Measurements from ENCODE around the gene ZBP1.

The ZBP1 gene

DNA sequence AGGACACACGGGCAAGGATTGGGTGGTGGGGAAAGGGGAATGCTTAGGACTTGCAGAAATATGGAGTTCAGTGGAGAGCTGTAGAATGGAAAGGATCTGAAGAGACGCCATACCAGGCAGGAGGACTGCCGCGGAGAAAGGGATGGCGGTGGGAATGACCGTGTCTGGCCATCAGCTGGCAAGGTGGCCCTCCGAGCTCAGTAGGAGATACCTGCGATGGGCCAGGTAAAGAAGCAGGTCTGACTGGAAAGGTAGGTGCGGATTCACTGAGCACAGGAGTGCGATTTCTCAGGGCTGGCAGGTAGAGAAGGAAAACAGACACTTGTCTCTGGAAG, 33.3 kb downstream of the ZBP1 start:
- no peak overlapping the region for H3K4me3 ChIP-seq (replicated peaks in 1 of 2; ENCODE audit: low read depth in 2 of 2, low read length in 2 of 2)
- no peak for DNase-seq (ENCODE audit: low read depth in 2 of 2)
- TF ChIP-seq, protein P1, sequence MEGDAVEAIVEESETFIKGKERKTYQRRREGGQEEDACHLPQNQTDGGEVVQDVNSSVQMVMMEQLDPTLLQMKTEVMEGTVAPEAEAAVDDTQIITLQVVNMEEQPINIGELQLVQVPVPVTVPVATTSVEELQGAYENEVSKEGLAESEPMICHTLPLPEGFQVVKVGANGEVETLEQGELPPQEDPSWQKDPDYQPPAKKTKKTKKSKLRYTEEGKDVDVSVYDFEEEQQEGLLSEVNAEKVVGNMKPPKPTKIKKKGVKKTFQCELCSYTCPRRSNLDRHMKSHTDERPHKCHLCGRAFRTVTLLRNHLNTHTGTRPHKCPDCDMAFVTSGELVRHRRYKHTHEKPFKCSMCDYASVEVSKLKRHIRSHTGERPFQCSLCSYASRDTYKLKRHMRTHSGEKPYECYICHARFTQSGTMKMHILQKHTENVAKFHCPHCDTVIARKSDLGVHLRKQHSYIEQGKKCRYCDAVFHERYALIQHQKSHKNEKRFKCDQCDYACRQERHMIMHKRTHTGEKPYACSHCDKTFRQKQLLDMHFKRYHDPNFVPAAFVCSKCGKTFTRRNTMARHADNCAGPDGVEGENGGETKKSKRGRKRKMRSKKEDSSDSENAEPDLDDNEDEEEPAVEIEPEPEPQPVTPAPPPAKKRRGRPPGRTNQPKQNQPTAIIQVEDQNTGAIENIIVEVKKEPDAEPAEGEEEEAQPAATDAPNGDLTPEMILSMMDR (IDR thresholded peaks at IDR 0.05; ENCODE audit: low read depth, low read length) = no peak

DNA sequence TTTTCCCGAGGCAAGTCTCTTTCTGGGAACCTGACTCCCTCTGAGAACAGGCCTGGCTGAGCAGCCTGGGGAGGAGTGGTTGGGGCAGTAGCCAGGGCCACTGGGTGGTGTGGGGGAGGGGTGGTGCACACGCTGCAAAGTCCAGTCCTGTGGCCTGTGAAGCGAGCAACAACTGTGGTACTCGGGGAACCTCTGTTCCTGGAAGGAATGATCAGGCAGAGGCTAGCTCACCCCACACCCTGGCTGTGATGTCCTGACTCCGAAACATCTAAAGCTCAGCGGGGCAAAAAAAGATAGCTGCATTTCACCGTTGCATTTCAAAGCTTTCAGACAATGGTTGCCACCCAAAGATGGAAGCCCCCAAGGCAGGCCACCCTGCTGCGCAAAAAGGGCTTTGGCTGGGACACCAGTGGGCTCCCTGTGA, 33.8 kb downstream of the ZBP1 start:
- no peak overlapping the region for H3K4me3 ChIP-seq (replicated peaks in 1 of 2; ENCODE audit: low read depth in 2 of 2, low read length in 2 of 2)
- TF ChIP-seq, protein P1 (IDR thresholded peaks at IDR 0.05; ENCODE audit: low read depth, low read length) = no peak
- DNase-seq (ENCODE audit: low read depth in 2 of 2) = no peak

DNA sequence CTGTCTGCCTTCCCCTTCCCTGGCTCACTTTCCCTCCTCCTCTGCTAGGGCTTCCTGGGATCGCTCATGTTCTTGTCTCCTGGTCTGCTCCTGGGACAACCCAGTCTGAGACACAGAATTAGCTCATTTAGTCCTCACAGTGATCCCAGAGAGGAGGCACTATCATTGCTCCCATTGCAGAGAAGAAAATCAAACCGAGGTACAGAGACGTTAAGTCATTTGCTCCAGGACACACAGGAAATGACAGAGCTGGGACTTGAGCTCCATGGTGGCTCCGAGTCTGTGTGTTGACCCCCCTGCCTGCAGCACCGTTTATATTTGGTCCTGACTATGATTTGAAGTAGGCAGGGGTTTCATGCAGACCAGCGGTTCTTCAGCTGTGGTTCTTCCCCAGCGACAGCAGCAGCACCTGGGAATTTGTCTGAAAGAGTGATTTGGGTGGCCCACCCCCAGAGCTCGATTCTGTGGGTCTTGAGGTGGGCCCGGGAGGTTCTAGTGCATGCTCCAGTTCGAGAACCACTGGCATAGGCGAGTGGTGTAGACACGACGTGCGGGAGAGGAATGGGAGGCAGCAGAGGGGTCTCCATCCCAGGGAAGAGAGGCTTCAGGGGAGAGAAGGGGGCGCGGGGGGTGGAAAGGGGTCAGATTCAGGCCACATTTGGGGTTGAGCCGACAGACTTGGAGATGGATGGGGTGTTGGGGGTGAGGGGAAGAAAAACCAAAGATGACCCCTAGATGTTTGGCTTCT, 34.6 kb downstream of the ZBP1 start:
- TF ChIP-seq, protein P1 (IDR thresholded peaks at IDR 0.05; ENCODE audit: low read depth, low read length) = no peak
- no peak for DNase-seq (ENCODE audit: low read depth in 2 of 2)
- no peak overlapping the region for H3K4me3 ChIP-seq (replicated peaks in 1 of 2; ENCODE audit: low read depth in 2 of 2, low read length in 2 of 2)

DNA sequence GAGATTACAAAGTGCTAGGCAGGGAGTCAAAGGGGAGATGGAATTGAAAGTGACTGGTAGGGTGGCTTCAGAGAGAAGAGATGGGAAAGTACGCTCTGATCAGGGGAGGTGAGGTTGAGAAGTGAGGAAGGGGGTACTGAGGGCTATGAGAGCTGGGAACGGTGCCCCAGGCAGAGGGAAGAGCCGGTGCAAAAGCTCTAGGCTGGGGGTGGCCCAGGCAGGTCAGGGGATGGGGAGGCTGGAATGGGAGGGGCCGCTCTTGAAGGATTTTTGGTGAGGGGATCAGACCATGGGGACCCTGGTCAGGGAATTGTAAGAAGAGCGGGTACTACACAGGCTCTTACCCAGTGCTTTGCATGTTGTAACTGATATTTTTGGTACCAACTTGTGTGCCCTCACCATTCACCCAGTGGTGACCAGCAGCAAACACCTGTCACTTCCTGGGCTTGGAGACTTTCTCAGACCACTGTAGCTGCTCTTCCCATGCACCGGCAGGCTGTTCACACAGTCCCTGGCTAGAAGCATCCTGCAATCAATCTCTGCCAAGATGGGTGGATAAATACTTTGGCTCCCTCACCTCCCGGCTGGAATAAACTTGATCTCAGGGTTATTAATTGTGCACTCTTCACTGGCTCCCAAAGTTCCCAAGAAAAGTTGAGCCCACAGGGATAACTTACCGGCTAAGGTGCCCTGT, 35.3 kb downstream of the ZBP1 start:
- TF ChIP-seq, protein P1 (IDR thresholded peaks at IDR 0.05; ENCODE audit: low read depth, low read length) = no peak
- DNase-seq (ENCODE audit: low read depth in 2 of 2) = no peak
- no peak overlapping the region for H3K4me3 ChIP-seq (replicated peaks in 1 of 2; ENCODE audit: low read depth in 2 of 2, low read length in 2 of 2)

DNA sequence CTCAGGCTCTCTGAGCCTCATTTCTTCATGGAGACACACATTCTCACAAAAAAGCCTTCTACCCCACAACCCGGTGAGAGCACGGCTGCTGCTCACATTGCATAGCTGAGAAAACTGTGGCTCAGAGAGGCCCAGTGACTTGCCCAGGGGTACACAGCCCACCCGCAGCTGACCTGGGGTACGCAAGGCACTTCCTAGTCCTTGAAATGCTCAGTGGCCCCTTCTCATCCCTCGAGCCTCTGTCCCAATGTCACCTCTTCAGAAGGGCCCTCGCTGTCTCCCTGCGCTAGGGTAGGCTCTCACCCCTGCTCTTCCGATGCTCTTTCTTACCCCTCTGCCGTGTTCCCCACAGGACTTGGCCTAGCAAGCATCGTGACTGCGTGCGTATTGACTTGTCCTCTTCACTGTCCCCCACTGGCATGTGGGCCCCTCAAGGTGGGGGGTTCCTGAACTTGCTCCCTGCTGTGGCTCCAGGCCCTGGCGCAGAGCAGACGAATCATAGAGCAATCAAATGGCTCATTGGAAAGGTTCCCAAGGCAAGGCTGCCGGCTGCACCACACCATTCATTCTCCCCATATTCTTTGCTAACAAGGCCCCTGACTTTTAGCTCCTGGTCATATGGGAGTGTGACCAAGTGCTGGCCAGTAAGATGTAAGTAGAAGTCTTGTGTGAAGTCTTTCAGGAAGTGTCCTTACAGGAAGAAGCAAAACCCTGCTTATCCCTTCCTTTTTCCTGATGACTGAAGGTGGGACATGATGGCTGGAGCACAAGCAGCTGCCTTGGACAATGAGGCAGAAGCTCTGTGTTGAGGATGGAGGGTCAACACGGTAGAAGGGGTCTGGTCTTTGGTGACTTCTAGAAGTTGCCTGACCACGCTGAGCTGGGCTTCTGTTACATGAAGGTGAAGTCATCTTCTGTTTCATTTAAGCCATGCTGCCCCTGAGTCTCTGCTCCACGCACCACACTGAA, 36.7 kb downstream of the ZBP1 start:
- H3K4me3 ChIP-seq (replicated peaks in 1 of 2; ENCODE audit: low read depth in 2 of 2, low read length in 2 of 2) = no peak overlapping the region
- no peak for DNase-seq (ENCODE audit: low read depth in 2 of 2)
- TF ChIP-seq, protein P1 (IDR thresholded peaks at IDR 0.05; ENCODE audit: low read depth, low read length) = no peak

DNA sequence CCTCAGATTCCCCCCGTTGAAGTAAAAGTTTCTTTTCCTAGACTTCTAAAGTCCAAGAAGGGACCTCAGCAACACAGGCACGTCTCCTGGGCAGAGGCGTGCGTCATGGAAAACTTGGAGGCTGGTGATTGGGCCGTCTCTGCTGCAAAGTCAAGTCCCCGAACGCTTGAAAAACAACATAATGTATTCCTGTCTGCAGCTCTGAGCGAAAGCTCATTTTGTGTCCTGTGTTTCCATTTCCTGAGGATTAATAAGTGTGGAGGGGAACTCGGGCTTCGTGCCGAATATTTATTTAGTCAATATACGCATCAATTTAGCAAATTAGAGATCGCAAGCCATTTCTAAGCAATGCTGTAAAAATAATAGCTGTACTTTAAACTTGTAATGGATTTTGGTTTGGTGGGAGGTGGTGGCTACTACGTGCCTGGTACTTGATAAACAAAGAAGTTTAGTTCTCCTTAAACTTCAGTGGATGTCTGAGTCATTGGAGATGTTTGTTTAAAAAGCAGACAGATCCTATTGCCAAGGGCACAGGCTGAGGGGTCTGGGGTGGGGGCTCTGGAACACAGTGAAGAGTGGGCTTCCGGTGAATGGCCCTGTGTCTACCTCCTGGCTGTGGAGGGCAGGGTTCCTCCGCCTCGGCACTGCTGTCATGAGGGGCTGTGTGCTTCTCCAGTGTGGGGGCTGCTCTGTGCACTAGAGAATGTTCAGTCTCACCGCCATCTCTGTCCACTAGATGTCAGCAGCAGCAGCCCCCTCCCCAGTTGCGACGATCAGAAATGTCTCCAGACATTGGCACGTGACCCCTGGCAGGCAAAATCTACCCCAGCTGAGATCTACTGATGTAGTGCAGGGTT, 37.6 kb downstream of the ZBP1 start:
- TF ChIP-seq, protein P1 (IDR thresholded peaks at IDR 0.05; ENCODE audit: low read depth, low read length) = peak; percentile 6
- H3K4me3 ChIP-seq (replicated peaks in 1 of 2; ENCODE audit: low read depth in 2 of 2, low read length in 2 of 2) = no peak overlapping the region
- DNase-seq (ENCODE audit: low read depth in 2 of 2) = peak; percentile 16 to 34
